GM12891 (cell line): ENCODE data around the gene PRX. TPM values are rescaled to one million over a fixed set of nuclear protein-coding genes. Genes with fewer than 3 reads are reported as not detected.
"Not testable (repeated sequence)": the region's sequence is repeated elsewhere in the genome, so short reads cannot be mapped to it uniquely, and the experiment has no call there.

Experiments used
- DNase-seq: peaks from one replicate; pipeline ENCODE4 v3.0.0; 2011; ENCODE audit warnings: low spot score; ENCODE audit not compliant: insufficient read length
- FAIRE-seq: peaks from 2 replicates; lab custom pipeline; 2011; peaks lifted over from hg19 to GRCh38; lab: Jason Lieb, UNC
- PAX5 ChIP-seq: IDR thresholded peaks from 2 replicates; pipeline ENCODE4 v1.6.1; 2011; ENCODE audit warnings: low read length, moderate library complexity, mild to moderate bottlenecking; ENCODE audit not compliant: insufficient read depth, severe bottlenecking
- POLR2A ChIP-seq: IDR thresholded peaks from 2 replicates; pipeline ENCODE4 v1.6.1; 2011; ENCODE audit warnings: low read depth, low read length, control low read depth
- POLR2AphosphoS5 ChIP-seq: IDR thresholded peaks from 2 replicates; pipeline ENCODE4 v1.6.1; 2011; ENCODE audit warnings: low read depth, low read length, control low read depth
- POU2F2 ChIP-seq: IDR thresholded peaks from 2 replicates; pipeline ENCODE4 v1.6.1; 2011; ENCODE audit warnings: low read depth, mild to moderate bottlenecking, control low read depth, low read length, moderate library complexity
- SPI1 ChIP-seq: IDR thresholded peaks from 2 replicates; pipeline ENCODE4 v1.6.1; 2011; ENCODE audit warnings: low read depth, low read length, control low read depth
- TAF1 ChIP-seq: IDR thresholded peaks from 2 replicates; pipeline ENCODE4 v1.6.1; 2011; ENCODE audit warnings: low read depth, low read length, control low read depth
- polyA plus RNA-seq: library from polyadenylated mRNA; unstranded; fragments of >200 nt; gene quantifications from one replicate; pipeline ENCODE4 v1.2.1, GENCODE V29; 2012; ENCODE audit warnings: low read depth, missing spikeins, inconsistent platforms; ENCODE audit not compliant: missing spikeins

Gene PRX
- 0.87 TPM for polyA plus RNA-seq

- FAIRE-seq = no peak
- no peak for DNase-seq
- no peak for TF ChIP-seq SPI1
These were observed at the start of gene PRX for GRCh38 chr19:40413291-40413845. Gene PRX (minus strand): TSS chr19:40413378. CDS start chr19:40407932, 5,446 bp downstream.

- no peak for DNase-seq
- peak; percentile 28 for FAIRE-seq
- TF ChIP-seq SPI1 (peak; percentile 89), PAX5 (no peak), TAF1 (no peak), POU2F2 (no peak), POLR2AphosphoS5 (no peak), POLR2A (no peak)
These were observed 48.6 kb upstream of the PRX start for GRCh38 chr19:40461669-40462221.

- no peak for DNase-seq
- TF ChIP-seq POLR2A (no peak), TAF1 (no peak), SPI1 (no peak), POLR2AphosphoS5 (no peak), PAX5 (no peak), POU2F2 (no peak)
- FAIRE-seq = no peak
These were observed 47.0 kb upstream of the PRX start for GRCh38 chr19:40460185-40460584.

- TF ChIP-seq SPI1 (no peak), POU2F2 (no peak), POLR2A (no peak), PAX5 (no peak), POLR2AphosphoS5 (no peak), TAF1 (no peak)
- FAIRE-seq = no peak
- no peak for DNase-seq
These were observed 45.4 kb upstream of the PRX start for GRCh38 chr19:40458597-40458974.

- FAIRE-seq (no peak), DNase-seq (no peak)
- TF ChIP-seq SPI1 (no peak), POLR2AphosphoS5 (no peak), PAX5 (no peak), TAF1 (no peak), POU2F2 (no peak), POLR2A (no peak)
These were observed 44.9 kb upstream of the PRX start for GRCh38 chr19:40457953-40458596.

- DNase-seq (no peak), FAIRE-seq (no peak)
- no peak for TF ChIP-seq PAX5
- no peak for TF ChIP-seq POLR2A
- TF ChIP-seq POLR2AphosphoS5 = no peak
- no peak for TF ChIP-seq SPI1
- TF ChIP-seq TAF1 = no peak
- no peak for TF ChIP-seq POU2F2
These were observed 43.9 kb upstream of the PRX start for GRCh38 chr19:40457048-40457447.

GRCh38 chr19:40453943-40454342 lies 40.8 kb upstream of the PRX start:
- FAIRE-seq, DNase-seq: not testable (repeated sequence)

GRCh38 chr19:40453151-40453735 lies 40.1 kb upstream of the PRX start:
- FAIRE-seq (no peak), DNase-seq (no peak)
- TF ChIP-seq POLR2A (no peak), POU2F2 (no peak), PAX5 (no peak), POLR2AphosphoS5 (no peak)

- DNase-seq = no peak
- FAIRE-seq = no peak
- no peak for TF ChIP-seq SPI1
- no peak for TF ChIP-seq POLR2AphosphoS5
- no peak for TF ChIP-seq PAX5
- no peak for TF ChIP-seq POLR2A
- no peak for TF ChIP-seq TAF1
- TF ChIP-seq POU2F2 = no peak
These were observed 38.8 kb upstream of the PRX start for GRCh38 chr19:40452016-40452415.

GRCh38 chr19:40450664-40451063 lies 37.5 kb upstream of the PRX start:
- no peak for FAIRE-seq
- DNase-seq = no peak
- TF ChIP-seq POLR2A (no peak), PAX5 (no peak), POLR2AphosphoS5 (no peak), SPI1 (no peak), POU2F2 (no peak), TAF1 (no peak)
